Thyroid gland (tissue), 4 donors: ENCODE measurements around the gene ELOVL1.

Source experiments
- POLR2A ChIP-seq, 2 donors: fragments of 450-650 bp; IDR thresholded peaks; one replicate each; pipeline ENCODE4 v1.6.1; 2017; ENCODE audit warnings: antibody characterized with exemption in 2 of 2, mild to moderate bottlenecking in 2 of 2, moderate library complexity in 1 of 2
- TF ChIP-seq, protein P1 (sequence below), 6 experiments: fragments of 200-600 bp in 3 of 6; fragments of 450-650 bp in 3 of 6; sonication (generic) in 3 of 6; IDR thresholded peaks; one replicate each; pipeline ENCODE4 v1.5.1; 2016 to 2019; ENCODE audit warnings: antibody characterized with exemption in 6 of 6, mild to moderate bottlenecking in 2 of 6, inconsistent platforms in 1 of 6, moderate library complexity in 1 of 6

- TF ChIP-seq, protein P1, sequence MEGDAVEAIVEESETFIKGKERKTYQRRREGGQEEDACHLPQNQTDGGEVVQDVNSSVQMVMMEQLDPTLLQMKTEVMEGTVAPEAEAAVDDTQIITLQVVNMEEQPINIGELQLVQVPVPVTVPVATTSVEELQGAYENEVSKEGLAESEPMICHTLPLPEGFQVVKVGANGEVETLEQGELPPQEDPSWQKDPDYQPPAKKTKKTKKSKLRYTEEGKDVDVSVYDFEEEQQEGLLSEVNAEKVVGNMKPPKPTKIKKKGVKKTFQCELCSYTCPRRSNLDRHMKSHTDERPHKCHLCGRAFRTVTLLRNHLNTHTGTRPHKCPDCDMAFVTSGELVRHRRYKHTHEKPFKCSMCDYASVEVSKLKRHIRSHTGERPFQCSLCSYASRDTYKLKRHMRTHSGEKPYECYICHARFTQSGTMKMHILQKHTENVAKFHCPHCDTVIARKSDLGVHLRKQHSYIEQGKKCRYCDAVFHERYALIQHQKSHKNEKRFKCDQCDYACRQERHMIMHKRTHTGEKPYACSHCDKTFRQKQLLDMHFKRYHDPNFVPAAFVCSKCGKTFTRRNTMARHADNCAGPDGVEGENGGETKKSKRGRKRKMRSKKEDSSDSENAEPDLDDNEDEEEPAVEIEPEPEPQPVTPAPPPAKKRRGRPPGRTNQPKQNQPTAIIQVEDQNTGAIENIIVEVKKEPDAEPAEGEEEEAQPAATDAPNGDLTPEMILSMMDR (IDR thresholded peaks at IDR 0.05): no peak
- no peak for TF ChIP-seq POLR2A (IDR thresholded peaks at IDR 0.05)
Measured at GRCh38 chr1:43319288-43319687, 48.5 kb downstream of the ELOVL1 start.
